ENCODE results near the gene TBC1D4. TPM values are rescaled to one million over a fixed set of nuclear protein-coding genes. Genes with fewer than 3 reads are reported as not detected.

Gene TBC1D4
- total and polyA plus RNA-seq, 2 experiments from 2014 or later = 18.7 to 38.2 TPM

GRCh38 chr13:75345193-75345592 lies 136.8 kb downstream of the TBC1D4 start (continued):
- TF ChIP-seq EZH2phosphoT487 (IDR thresholded peaks at IDR 0.05; ENCODE audit: unreplicated experiment) (no peak), CREB1 (CRISPR knock-in tag; IDR thresholded peaks at IDR 0.05; ENCODE audit: low read depth) (no peak), ZNF114 (CRISPR knock-in tag; IDR thresholded peaks at IDR 0.05) (no peak), ETS1 (IDR thresholded peaks at IDR 0.05) (no peak)

- H3K4me3 Mint-ChIP-seq = no peak overlapping the region
- Histone ChIP-seq H4K20me1 (replicated peaks; ENCODE audit: insufficient read depth) (no peaks in the 10 kb centered on the region), H3K4me1 (ENCODE audit: insufficient read depth) (peaks cover 9% of the 10 kb centered on the region; the same call in 1 of the 2 replicates), H3K4me2 (no peak overlapping the region), H3K27ac (ENCODE audit: low read depth) (no peak overlapping the region), H3K36me3 (ENCODE audit: insufficient read depth) (peaks cover 4% of the 10 kb centered on the region; the same call in 1 of the 2 replicates), H3F3A (replicated peaks; ENCODE audit: low read depth) (no peaks in the 10 kb centered on the region), H3K79me2 (replicated peaks; ENCODE audit: insufficient read depth) (no peaks in the 10 kb centered on the region), H3K9me2 (ENCODE audit: insufficient read depth) (no peaks in the 10 kb centered on the region), H3K27me3 (ENCODE audit: insufficient read depth) (no peaks in the 10 kb centered on the region), H2AFZ (no peak overlapping the region), H3K4me3 (no peak overlapping the region)
- no peak overlapping the region for H3K27ac Mint-ChIP-seq
- no peak for DNase-seq (ENCODE audit: low spot score)
- H3K9me3 Mint-ChIP-seq = no peaks in the 10 kb centered on the region
- H3K4me1 Mint-ChIP-seq = peaks cover 8% of the 10 kb centered on the region
- no peak for ATAC-seq
- H3K27me3 Mint-ChIP-seq (ENCODE audit: insufficient read depth, low read depth, poor library complexity) = peaks cover 3% of the 10 kb centered on the region
- peaks cover 8% of the 10 kb centered on the region; the same call in 2 of the 3 replicates for H3K36me3 Mint-ChIP-seq (ENCODE audit: low read depth)
- TF ChIP-seq POLR2AphosphoS5 (IDR thresholded peaks at IDR 0.05; ENCODE audit: low read depth) = no peak
- TF ChIP-seq ZNF462 (CRISPR knock-in tag; IDR thresholded peaks at IDR 0.05) = no peak
- no peak for TF ChIP-seq ETS1 (IDR thresholded peaks at IDR 0.05)
These were observed 140.9 kb downstream of the TBC1D4 start for GRCh38 chr13:75341028-75341427.
